Gastroesophageal sphincter (tissue), 3 donors: ENCODE measurements around the gene ANKRD62.

Source experiments
- CTCF ChIP-seq, 4 experiments: fragments of 200-600 bp in 2 of 4; fragments of 450-650 bp in 2 of 4; sonication (generic) in 1 of 4; IDR thresholded peaks; one replicate each; pipeline ENCODE4 v1.5.1; 2017 to 2019; ENCODE audit warnings: antibody characterized with exemption in 4 of 4, mild to moderate bottlenecking in 2 of 4, moderate library complexity in 2 of 4
- POLR2A ChIP-seq, 2 donors: fragments of 450-650 bp; IDR thresholded peaks; one replicate each; pipeline ENCODE4 v1.6.1; 2017; ENCODE audit warnings: antibody characterized with exemption in 2 of 2, mild to moderate bottlenecking in 2 of 2, moderate library complexity in 1 of 2

GRCh38 chr18:12085786-12086185 lies 7.9 kb upstream of the ANKRD62 start:
- TF ChIP-seq POLR2A (IDR thresholded peaks at IDR 0.05): no peak
- no peak for TF ChIP-seq CTCF (IDR thresholded peaks at IDR 0.05)
